ENCODE results near the gene MAMDC4.
A peak's percentile ranks its signal among the peaks of the same experiment; 100 is the strongest.

The MAMDC4 gene

DNA sequence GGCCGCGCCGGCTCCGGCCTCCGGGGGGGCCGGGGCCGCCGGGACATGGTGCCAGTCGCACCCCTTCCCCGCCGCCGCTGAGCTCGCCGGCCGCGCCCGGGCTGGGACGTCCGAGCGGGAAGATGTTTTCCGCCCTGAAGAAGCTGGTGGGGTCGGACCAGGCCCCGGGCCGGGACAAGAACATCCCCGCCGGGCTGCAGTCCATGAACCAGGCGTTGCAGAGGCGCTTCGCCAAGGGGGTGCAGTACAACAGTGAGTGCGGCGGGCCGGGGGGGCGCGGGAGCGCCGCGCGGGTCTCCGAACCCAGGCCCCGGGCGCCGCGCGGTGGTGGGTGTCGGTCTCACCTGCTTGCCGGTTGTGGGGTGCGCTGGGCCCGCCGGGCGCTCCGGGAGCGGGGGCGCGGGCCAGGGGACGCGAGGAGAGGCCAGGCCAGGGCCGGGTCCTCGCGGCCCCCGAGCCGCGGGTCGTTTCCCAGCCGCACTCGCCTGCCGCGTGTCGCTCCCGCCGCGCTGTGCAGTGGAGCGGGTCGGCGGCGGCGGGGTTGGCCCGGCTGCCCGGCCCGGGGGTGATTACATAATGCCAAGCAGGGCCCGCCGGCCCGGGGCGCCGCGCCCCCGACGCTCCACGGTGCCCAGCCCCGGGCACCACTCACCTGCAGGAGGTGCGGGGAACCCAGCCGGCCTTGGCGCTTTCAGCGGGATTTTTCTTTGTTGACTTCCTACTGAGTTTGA is 43.9 kb upstream of the MAMDC4 start:
- Histone ChIP-seq H3K9ac (no peak overlapping the region), H3K27me3 (ENCODE audit: control insufficient read depth, insufficient read depth, low read length) (no peaks in the 10 kb centered on the region), H3K36me3 (ENCODE audit: control insufficient read depth, insufficient read depth, low read length) (no peaks in the 10 kb centered on the region), H3K4me1 (no peaks in the 10 kb centered on the region), H3K27ac (no peak overlapping the region), H3K4me3 (ENCODE audit: low read depth, low read length) (peak overlapping the region; percentile 67), H3K4me2 (ENCODE audit: low read length) (peak overlapping the region; percentile 77), H3K79me2 (no peaks in the 10 kb centered on the region), H2AFZ (peak overlapping the region; percentile 42), H3K9me3 (ENCODE audit: control insufficient read depth, low read length) (no peaks in the 10 kb centered on the region)
- TF ChIP-seq, protein P1, sequence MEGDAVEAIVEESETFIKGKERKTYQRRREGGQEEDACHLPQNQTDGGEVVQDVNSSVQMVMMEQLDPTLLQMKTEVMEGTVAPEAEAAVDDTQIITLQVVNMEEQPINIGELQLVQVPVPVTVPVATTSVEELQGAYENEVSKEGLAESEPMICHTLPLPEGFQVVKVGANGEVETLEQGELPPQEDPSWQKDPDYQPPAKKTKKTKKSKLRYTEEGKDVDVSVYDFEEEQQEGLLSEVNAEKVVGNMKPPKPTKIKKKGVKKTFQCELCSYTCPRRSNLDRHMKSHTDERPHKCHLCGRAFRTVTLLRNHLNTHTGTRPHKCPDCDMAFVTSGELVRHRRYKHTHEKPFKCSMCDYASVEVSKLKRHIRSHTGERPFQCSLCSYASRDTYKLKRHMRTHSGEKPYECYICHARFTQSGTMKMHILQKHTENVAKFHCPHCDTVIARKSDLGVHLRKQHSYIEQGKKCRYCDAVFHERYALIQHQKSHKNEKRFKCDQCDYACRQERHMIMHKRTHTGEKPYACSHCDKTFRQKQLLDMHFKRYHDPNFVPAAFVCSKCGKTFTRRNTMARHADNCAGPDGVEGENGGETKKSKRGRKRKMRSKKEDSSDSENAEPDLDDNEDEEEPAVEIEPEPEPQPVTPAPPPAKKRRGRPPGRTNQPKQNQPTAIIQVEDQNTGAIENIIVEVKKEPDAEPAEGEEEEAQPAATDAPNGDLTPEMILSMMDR (IDR thresholded peaks at IDR 0.05) = no peak

DNA sequence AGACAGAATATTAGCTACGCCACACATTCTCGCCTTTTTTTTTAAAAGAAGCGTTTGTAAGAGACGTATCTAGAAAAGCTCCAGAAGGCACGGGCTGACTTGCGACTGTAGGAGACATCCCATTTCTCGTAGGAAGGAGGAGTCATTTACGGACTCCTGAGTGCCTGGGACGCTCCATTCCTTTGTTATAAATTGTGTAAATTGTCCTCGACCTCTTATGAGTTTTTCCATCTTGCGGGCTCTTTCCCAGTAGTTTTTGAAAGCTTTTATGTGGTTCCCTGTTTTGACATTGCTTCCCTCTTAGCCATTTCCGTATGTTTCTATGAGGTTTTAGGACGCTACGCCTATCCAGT is 43.4 kb upstream of the MAMDC4 start:
- H3K4me1 ChIP-seq = no peaks in the 10 kb centered on the region
- TF ChIP-seq, protein P1 (IDR thresholded peaks at IDR 0.05) = no peak
- no peaks in the 10 kb centered on the region for H3K79me2 ChIP-seq
- no peaks in the 10 kb centered on the region for H3K36me3 ChIP-seq (ENCODE audit: control insufficient read depth, insufficient read depth, low read length)
- no peaks in the 10 kb centered on the region for H3K9me3 ChIP-seq (ENCODE audit: control insufficient read depth, low read length)
- no peak overlapping the region for H3K9ac ChIP-seq
- H3K27ac ChIP-seq = no peak overlapping the region
- H3K4me2 ChIP-seq (ENCODE audit: low read length) = peak overlapping the region; percentile 77
- peak overlapping the region; percentile 67 for H3K4me3 ChIP-seq (ENCODE audit: low read depth, low read length)
- peak overlapping the region; percentile 8 for H2AFZ ChIP-seq
- H3K27me3 ChIP-seq (ENCODE audit: control insufficient read depth, insufficient read depth, low read length) = no peaks in the 10 kb centered on the region

- TF ChIP-seq, protein P1 (IDR thresholded peaks at IDR 0.05) = no peak
- no peaks in the 10 kb centered on the region for H3K4me1 ChIP-seq
- no peaks in the 10 kb centered on the region for H3K9me3 ChIP-seq (ENCODE audit: control insufficient read depth, low read length)
- H2AFZ ChIP-seq = no peak overlapping the region
- no peak overlapping the region for H3K4me2 ChIP-seq (ENCODE audit: low read length)
- no peak overlapping the region for H3K9ac ChIP-seq
- no peak overlapping the region for H3K4me3 ChIP-seq (ENCODE audit: low read depth, low read length)
- no peak overlapping the region for H3K27ac ChIP-seq
- peaks cover 2% of the 10 kb centered on the region for H3K79me2 ChIP-seq
- no peaks in the 10 kb centered on the region for H3K36me3 ChIP-seq (ENCODE audit: control insufficient read depth, insufficient read depth, low read length)
- no peaks in the 10 kb centered on the region for H3K27me3 ChIP-seq (ENCODE audit: control insufficient read depth, insufficient read depth, low read length)
Observed at GRCh38 chr9:136814725-136815421, 37.3 kb upstream of the MAMDC4 start.

DNA sequence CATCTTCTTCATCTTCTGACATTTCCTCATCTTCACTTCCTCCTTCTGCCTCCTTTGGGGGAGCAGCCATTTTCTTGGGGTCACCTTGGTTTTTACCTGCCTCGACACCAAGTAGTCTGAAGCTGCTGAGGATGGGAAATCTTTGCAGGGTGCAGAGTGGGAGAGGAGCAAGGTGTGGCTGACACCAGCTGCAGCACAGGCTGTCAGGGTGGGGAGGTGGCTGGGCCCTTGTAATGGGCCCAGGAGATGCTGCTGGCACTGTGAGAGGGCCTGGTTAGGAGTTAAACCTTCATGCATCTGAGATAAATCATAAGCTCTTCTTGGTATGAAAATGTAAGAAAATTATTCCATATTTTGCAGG is 36.7 kb upstream of the MAMDC4 start:
- no peak overlapping the region for H3K27ac ChIP-seq
- no peaks in the 10 kb centered on the region for H3K4me1 ChIP-seq
- no peaks in the 10 kb centered on the region for H3K9me3 ChIP-seq (ENCODE audit: control insufficient read depth, low read length)
- TF ChIP-seq, protein P1 (IDR thresholded peaks at IDR 0.05) = no peak
- H3K4me2 ChIP-seq (ENCODE audit: low read length) = no peak overlapping the region
- no peaks in the 10 kb centered on the region for H3K36me3 ChIP-seq (ENCODE audit: control insufficient read depth, insufficient read depth, low read length)
- H2AFZ ChIP-seq = no peak overlapping the region
- H3K27me3 ChIP-seq (ENCODE audit: control insufficient read depth, insufficient read depth, low read length) = no peaks in the 10 kb centered on the region
- peaks cover 2% of the 10 kb centered on the region for H3K79me2 ChIP-seq
- no peak overlapping the region for H3K4me3 ChIP-seq (ENCODE audit: low read depth, low read length)
- no peak overlapping the region for H3K9ac ChIP-seq

Measured in parathyroid adenoma (tissue), 2 donors.